Natural killer cell treated with Interleukin-12 subunit alpha and Interleukin-12 subunit beta and Interleukin-15 and Interleukin-18, amount 100 ng/mL, for 72 hours (primary cell): ENCODE measurements around the gene ADARB2. TPM values are rescaled to one million over a fixed set of nuclear protein-coding genes. Genes with fewer than 3 reads are reported as not detected.

ENCODE experiments used
- ATAC-seq, 2 donors: fragments of 150-1000 bp; cut with Tn5 transposase in 1 of 2; sonication (Bioruptor Pico), chemical (Tn5 transposase) in 1 of 2; 2 replicates each; pipeline ENCODE4 v1.10.0; 2021
- DNase-seq: peaks from one replicate; pipeline ENCODE4 v3.0.0; 2022; ENCODE audit warnings: low spot score
- H3K27ac Mint-ChIP-seq, 2 donors: 1 replicate in 1 of 2; 2 replicates in 1 of 2; pipeline ENCODE4 v1.8.0; 2022; ENCODE audit warnings: mixed read lengths in 2 of 2, mild to moderate bottlenecking in 1 of 2, moderate library complexity in 1 of 2
- H3K27me3 Mint-ChIP-seq, 2 donors: 1 replicate in 1 of 2; 2 replicates in 1 of 2; pipeline ENCODE4 v1.8.0; 2022; ENCODE audit warnings: mixed read lengths in 2 of 2
- H3K36me3 Mint-ChIP-seq: one replicate; pipeline ENCODE4 v1.8.0; 2022; ENCODE audit warnings: mixed read lengths
- H3K4me1 Mint-ChIP-seq, 2 donors: 1 replicate in 1 of 2; 2 replicates in 1 of 2; pipeline ENCODE4 v1.8.0; 2022; ENCODE audit warnings: low read depth in 2 of 2, mixed read lengths in 2 of 2, mild to moderate bottlenecking in 1 of 2
- H3K4me3 Mint-ChIP-seq: one replicate; pipeline ENCODE4 v1.8.0; 2022; ENCODE audit warnings: mixed read lengths
- H3K9me3 Mint-ChIP-seq: 2 replicates; pipeline ENCODE4 v1.8.0; 2022; ENCODE audit warnings: mixed read lengths
- total RNA-seq, 2 donors: library from RNA; stranded (reverse); gene quantifications; one replicate each; pipeline ENCODE4 v1.2.3, GENCODE V29; 2022

Gene ADARB2
- total RNA-seq, 2 donors from 2014 or later, result not detected

GRCh38 chr10:1486841-1487687 is 250.3 kb downstream of the ADARB2 start:
- ATAC-seq, result no peak
- no peaks in the 10 kb centered on the region for H3K9me3 Mint-ChIP-seq
- H3K4me1 Mint-ChIP-seq, result no peaks in the 10 kb centered on the region
- H3K36me3 Mint-ChIP-seq, result no peaks in the 10 kb centered on the region
- no peak overlapping the region for H3K27ac Mint-ChIP-seq
- H3K27me3 Mint-ChIP-seq, result peaks cover 5 to 26% of the 10 kb centered on the region in 2 donors
- H3K4me3 Mint-ChIP-seq, result no peak overlapping the region
- no peak for DNase-seq

GRCh38 chr10:1485357-1485756 is 252.0 kb downstream of the ADARB2 start:
- H3K4me3 Mint-ChIP-seq, result no peak overlapping the region
- H3K36me3 Mint-ChIP-seq, result no peaks in the 10 kb centered on the region
- no peak overlapping the region for H3K27ac Mint-ChIP-seq
- H3K9me3 Mint-ChIP-seq, result no peaks in the 10 kb centered on the region
- no peak for DNase-seq
- no peaks in the 10 kb centered on the region for H3K4me1 Mint-ChIP-seq
- H3K27me3 Mint-ChIP-seq, result peaks cover 2 to 30% of the 10 kb centered on the region in 2 donors
- no peak for ATAC-seq

- Mint-ChIP-seq H3K4me3 (no peak overlapping the region), H3K36me3 (no peaks in the 10 kb centered on the region), H3K9me3 (no peaks in the 10 kb centered on the region), H3K27ac (no peak overlapping the region), H3K27me3 (peaks cover 4 to 37% of the 10 kb centered on the region in 2 donors), H3K4me1 (no peaks in the 10 kb centered on the region)
- no peak for ATAC-seq
- DNase-seq, result no peak
These were observed 253.5 kb downstream of the ADARB2 start for GRCh38 chr10:1483826-1484225.

- no peak overlapping the region for H3K27ac Mint-ChIP-seq
- DNase-seq (no peak), ATAC-seq (no peak)
- no peaks in the 10 kb centered on the region for H3K9me3 Mint-ChIP-seq
- no peaks in the 10 kb centered on the region for H3K4me1 Mint-ChIP-seq
- no peaks in the 10 kb centered on the region for H3K36me3 Mint-ChIP-seq
- H3K27me3 Mint-ChIP-seq, result peaks cover 4 to 37% of the 10 kb centered on the region in 2 donors
- no peak overlapping the region for H3K4me3 Mint-ChIP-seq
These were observed 254.1 kb downstream of the ADARB2 start for GRCh38 chr10:1483246-1483645.

GRCh38 chr10:1477578-1477977 is 259.7 kb downstream of the ADARB2 start:
- no peak for DNase-seq
- Mint-ChIP-seq H3K4me1 (no peaks in the 10 kb centered on the region), H3K27me3 (peaks cover 5 to 20% of the 10 kb centered on the region in 2 donors), H3K36me3 (no peaks in the 10 kb centered on the region), H3K27ac (no peak overlapping the region), H3K9me3 (no peaks in the 10 kb centered on the region), H3K4me3 (no peak overlapping the region)
- no peak for ATAC-seq

- no peak for DNase-seq
- ATAC-seq, result no peak
- no peaks in the 10 kb centered on the region for H3K36me3 Mint-ChIP-seq
These were observed 260.9 kb downstream of the ADARB2 start for GRCh38 chr10:1476455-1476803.

GRCh38 chr10:1475771-1476454 is 261.4 kb downstream of the ADARB2 start:
- Mint-ChIP-seq H3K36me3 (no peaks in the 10 kb centered on the region), H3K4me1 (no peaks in the 10 kb centered on the region), H3K27ac (no peak overlapping the region), H3K4me3 (no peak overlapping the region), H3K27me3 (peaks cover 5 to 11% of the 10 kb centered on the region in 2 donors), H3K9me3 (no peaks in the 10 kb centered on the region)
- DNase-seq, result no peak
- no peak for ATAC-seq

More at GRCh38 chr10:1476455-1476803, 260.9 kb downstream of the ADARB2 start:
- Mint-ChIP-seq H3K4me1 (no peaks in the 10 kb centered on the region), H3K27ac (no peak overlapping the region), H3K4me3 (no peak overlapping the region), H3K27me3 (peaks cover 5 to 14% of the 10 kb centered on the region in 2 donors), H3K9me3 (no peaks in the 10 kb centered on the region)

- Mint-ChIP-seq H3K9me3 (no peaks in the 10 kb centered on the region), H3K27me3 (peaks cover 5 to 7% of the 10 kb centered on the region in 2 donors), H3K4me1 (no peaks in the 10 kb centered on the region), H3K27ac (no peak overlapping the region), H3K36me3 (no peaks in the 10 kb centered on the region), H3K4me3 (no peak overlapping the region)
- no peak for ATAC-seq
- DNase-seq, result no peak
These were observed 262.2 kb downstream of the ADARB2 start for GRCh38 chr10:1475098-1475591.

- DNase-seq, result no peak
- Mint-ChIP-seq H3K4me3 (no peak overlapping the region), H3K27ac (no peak overlapping the region), H3K4me1 (no peaks in the 10 kb centered on the region), H3K9me3 (no peaks in the 10 kb centered on the region), H3K27me3 (peaks cover 2 to 4% of the 10 kb centered on the region in 2 donors), H3K36me3 (no peaks in the 10 kb centered on the region)
- ATAC-seq, result no peak
These were observed 262.8 kb downstream of the ADARB2 start for GRCh38 chr10:1474376-1475097.

- H3K27ac Mint-ChIP-seq, result no peak overlapping the region
- no peaks in the 10 kb centered on the region for H3K36me3 Mint-ChIP-seq
- H3K4me1 Mint-ChIP-seq, result no peaks in the 10 kb centered on the region
- peaks cover 0 to 6% of the 10 kb centered on the region in 2 donors for H3K27me3 Mint-ChIP-seq
- no peak overlapping the region for H3K4me3 Mint-ChIP-seq
- ATAC-seq, result no peak
- no peak for DNase-seq
- no peaks in the 10 kb centered on the region for H3K9me3 Mint-ChIP-seq
These were observed 263.5 kb downstream of the ADARB2 start for GRCh38 chr10:1473874-1474273.

GRCh38 chr10:1472178-1472958 is 265.0 kb downstream of the ADARB2 start:
- H3K27me3 Mint-ChIP-seq, result peaks cover 0 to 6% of the 10 kb centered on the region in 2 donors
- ATAC-seq (peak in 1 of 2 donors; percentile 50), DNase-seq (no peak)
- H3K27ac Mint-ChIP-seq, result no peak overlapping the region
- no peaks in the 10 kb centered on the region for H3K9me3 Mint-ChIP-seq
- no peaks in the 10 kb centered on the region for H3K4me1 Mint-ChIP-seq
- no peak overlapping the region for H3K4me3 Mint-ChIP-seq
- H3K36me3 Mint-ChIP-seq, result no peaks in the 10 kb centered on the region

GRCh38 chr10:1468811-1469210 is 268.5 kb downstream of the ADARB2 start:
- Mint-ChIP-seq H3K4me3 (no peak overlapping the region), H3K27me3 (peaks cover 2 to 3% of the 10 kb centered on the region in 2 donors), H3K4me1 (no peaks in the 10 kb centered on the region), H3K36me3 (no peaks in the 10 kb centered on the region), H3K27ac (no peak overlapping the region), H3K9me3 (no peaks in the 10 kb centered on the region)
- DNase-seq, result no peak
- ATAC-seq, result no peak
